Measurements from ENCODE around the gene OSBPL2.

DNA sequence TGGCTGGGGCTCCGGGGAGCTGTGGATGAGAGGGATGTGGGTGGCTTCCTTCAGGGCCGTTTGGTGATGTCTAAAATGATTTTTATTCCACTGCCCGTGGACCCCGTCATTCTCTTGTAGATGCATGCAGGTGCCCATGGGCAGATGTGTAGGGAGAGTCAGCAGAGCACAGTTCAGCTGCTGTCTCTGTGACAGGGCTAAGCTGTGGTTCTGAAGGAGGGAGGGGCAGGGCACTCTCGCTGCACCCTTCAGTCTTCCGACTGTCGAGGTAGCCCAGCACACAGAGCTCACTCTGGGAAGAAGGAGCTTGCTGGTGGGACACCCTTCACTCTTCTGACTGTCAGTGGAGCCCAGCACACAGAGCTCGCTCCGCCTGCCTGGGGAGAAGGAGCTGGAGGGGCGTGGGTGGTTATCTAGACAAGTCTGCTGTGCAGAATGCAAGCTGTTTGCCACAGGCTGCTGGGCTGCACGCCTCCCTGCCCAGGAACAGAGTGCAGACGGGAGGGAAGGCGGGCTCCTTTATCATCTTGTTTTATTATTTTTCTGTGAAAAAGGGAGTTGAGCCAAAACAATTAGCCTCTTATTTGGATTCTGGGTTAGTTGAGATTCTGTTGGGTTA lies 36.1 kb downstream of the OSBPL2 start:
- no peak for TF ChIP-seq CTCF (IDR thresholded peaks at IDR 0.05; ENCODE audit: borderline replicate concordance, extremely low read depth, low read length, poor library complexity, severe bottlenecking)
- TF ChIP-seq EZH2 (IDR thresholded peaks at IDR 0.05; ENCODE audit: borderline replicate concordance, low read depth, low read length, severe bottlenecking): no peak

All from DND-41 (cell line).